GM21381 (cell line): Measurements from ENCODE around the gene ADGRD1.

Experiments used
- ATAC-seq: cut with Tn5 transposase; IDR thresholded peaks from one replicate; pipeline ENCODE4 v1.9.1; 2021; ENCODE audit warnings: mild to moderate bottlenecking, moderate library complexity; ENCODE audit not compliant: unreplicated experiment

Gene ADGRD1

DNA sequence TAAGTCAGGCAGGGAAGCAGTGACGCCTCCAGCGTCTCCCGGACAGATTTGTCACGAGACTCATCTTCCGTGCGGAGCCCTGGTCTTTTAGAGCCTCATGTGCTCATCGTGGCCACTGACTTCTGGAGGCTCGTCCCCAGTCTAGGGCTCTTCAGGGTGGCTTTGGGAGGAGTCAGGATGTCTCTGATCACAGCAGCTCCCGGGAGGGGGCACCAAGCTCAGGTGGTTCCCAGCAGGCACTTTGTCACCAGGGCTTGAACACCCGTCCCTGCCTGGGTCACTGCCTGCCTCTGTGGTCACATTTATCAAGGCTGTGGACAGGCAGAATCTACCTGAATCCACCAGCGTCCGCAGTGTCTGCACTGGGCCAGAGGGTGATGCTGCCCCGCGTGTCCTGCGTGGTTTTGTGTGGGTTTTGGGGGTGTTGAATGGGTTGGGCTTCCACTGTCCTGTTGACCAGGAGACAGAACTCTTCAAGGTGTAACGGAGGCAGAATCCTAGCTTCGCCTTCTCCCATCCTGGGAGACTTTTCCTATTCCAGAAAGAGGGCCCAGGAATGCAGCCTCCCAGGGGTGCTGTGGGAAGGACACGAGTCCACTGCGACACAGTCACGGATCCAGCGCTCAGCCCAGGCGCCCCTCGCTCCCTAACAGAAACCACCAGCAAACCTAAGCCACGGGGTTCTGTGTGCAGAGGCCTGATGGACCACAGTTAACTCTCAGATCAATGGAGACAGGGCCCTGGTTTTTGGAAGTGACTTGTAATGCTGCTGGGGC lies 132.3 kb downstream of the ADGRD1 start:
- no peak for ATAC-seq

GRCh38 chr12:131087302-131087818 lies 133.7 kb downstream of the ADGRD1 start:
- ATAC-seq = no peak

- ATAC-seq = no peak
Observed at GRCh38 chr12:131087991-131088700, 134.4 kb downstream of the ADGRD1 start.

GRCh38 chr12:131088701-131089530 lies 135.2 kb downstream of the ADGRD1 start:
- ATAC-seq = no peak

- ATAC-seq = no peak
Observed at GRCh38 chr12:131089531-131090273, 136.0 kb downstream of the ADGRD1 start.

DNA sequence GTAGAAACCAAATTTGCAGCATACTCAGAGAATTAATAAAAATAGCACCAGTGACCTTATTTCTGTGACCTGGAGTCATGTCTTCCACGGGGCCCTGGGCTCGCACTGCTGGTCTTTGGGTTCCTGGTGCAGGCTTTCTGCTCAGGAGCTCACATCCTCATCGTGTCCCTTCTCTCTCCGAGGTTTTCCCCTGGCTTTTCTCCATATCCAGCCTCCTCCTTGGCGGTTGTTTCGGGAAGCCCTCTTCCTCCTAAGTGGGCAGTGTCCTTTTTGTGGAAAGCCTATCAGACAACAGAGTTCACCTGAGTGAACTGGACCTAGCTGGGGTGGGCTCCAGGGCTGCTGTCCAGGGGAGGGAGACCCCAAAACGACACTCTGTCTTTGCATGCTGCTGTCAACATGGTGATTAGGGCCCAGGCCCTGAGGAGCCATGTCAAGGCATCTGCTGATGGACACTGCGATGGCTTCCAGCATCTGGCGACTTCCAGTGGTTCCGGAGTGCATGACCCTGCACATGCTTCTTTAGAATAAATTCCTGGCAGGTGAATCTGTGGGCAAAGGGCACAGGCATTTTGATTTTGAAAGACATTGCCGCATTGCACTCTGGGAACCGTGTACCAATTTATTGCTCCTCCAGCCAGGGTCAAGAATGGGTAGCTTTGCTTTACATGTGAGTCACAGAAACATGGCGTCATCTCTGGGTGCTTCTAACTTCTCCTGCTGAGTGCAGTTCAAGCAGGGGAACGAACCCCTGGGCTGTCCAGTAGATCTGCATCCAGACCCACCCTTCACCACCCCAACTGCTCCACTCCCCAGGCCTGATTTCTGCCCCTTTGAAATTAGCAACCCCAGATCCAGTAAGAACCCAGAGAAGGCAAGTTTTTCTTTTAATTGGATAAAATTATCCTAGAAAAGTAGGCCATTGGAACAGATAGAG lies 136.8 kb downstream of the ADGRD1 start:
- no peak for ATAC-seq

- ATAC-seq = peak; percentile 36
Observed at GRCh38 chr12:131091413-131091975, 137.8 kb downstream of the ADGRD1 start.

- no peak for ATAC-seq
Observed at GRCh38 chr12:131091976-131092691, 138.4 kb downstream of the ADGRD1 start.

DNA sequence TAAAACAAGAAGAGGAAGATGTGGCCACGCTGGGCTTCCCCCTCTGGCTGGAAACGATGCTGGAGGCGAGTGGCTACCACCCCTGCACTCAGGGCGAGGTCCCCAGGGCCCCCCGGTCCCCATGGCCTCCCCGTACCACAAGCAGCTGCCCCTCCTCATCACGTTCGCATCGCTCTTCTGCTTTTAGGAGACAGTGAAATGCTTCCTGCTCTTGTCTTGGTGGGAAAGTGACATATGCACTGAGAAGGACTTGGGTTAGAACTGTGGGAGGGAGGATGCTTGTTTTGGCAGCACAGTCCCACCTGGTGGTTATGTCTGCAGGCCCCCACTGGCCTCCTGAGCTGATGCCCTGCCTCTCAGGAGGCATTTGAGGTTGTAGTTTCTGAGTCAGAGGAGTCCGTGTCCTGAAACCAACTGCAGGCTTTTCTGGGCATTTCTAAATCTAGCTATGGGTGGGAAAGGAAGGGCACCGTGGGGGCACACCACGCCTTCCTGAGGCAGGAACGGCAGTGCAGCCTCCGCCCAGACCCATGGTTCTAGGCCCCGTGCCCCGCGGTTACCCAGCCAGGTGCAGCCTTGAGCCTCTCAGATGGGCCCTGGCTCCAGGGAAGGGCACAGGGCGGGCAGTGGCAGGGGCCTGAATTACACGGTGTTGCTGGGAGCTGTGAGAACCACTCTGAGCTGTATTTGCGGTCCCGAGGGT lies 139.3 kb downstream of the ADGRD1 start:
- ATAC-seq = peak; percentile 51

DNA sequence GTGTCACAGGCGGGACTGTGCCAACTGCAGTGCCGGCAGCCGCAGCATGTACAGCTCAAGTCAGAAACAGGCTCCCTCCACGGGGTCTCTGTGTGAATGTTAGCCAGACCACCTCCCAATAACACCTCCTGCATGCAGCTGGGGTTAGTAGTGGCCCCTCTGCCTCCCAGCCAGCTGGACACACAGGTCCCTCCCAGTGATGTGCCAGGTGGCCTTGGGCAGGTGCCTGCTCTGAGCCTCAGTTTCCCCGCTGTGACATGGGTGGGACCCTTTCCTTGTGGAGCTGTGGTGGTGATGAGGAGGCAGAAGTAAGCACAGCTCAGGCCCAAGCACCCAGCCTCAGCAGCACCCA lies 139.9 kb downstream of the ADGRD1 start:
- ATAC-seq = no peak

GRCh38 chr12:131093971-131094830 lies 140.5 kb downstream of the ADGRD1 start:
- no peak for ATAC-seq

DNA sequence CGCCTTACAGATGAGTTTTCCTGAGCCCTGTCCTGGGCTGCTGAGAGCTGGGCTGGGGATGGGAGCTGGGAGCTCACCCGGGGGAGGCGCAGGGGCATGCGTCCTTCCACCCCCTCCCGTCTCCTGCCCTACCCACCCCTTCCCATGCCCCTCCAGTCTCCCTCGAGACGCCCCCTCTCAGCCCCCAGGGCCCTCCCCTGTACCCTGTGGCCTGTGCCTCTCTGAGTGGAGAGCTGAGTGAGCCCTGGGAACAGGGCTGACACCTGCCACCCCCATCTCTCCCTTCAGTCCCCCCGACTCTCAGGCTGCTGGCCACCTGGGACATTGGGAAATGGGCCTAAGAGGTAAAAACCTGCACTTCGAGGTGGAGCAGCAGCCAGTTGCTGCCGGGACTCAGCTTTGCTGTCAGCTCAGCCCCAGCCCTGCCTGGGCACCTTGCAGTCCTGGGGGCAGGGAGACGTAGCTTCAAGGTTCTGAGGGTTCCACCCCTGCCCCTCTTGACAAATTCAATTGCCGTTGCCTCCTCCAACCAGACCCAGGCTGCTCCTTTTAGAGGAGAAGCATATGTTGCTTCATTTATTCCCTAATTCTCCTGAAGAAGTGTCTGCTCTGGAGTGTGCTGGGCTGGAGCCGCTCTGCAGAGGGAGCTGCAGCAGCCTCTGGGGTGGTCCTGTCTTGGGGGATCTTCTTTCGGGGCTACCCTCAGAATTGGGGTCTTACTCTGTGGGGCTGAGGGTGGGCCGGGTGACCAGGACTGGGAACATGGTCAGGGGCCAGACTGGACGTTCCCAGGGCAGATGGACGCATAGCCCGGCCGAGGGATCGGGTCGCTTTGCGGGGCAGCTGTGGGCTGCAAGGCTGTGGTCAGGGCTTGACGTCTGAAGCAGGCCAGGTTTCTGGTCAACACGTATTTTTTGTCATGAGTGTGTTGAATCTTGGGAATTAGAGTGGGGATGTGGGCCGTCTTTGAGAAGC lies 141.4 kb downstream of the ADGRD1 start:
- ATAC-seq = no peak

- ATAC-seq = no peak
Observed at GRCh38 chr12:131095826-131096680, 142.3 kb downstream of the ADGRD1 start.

DNA sequence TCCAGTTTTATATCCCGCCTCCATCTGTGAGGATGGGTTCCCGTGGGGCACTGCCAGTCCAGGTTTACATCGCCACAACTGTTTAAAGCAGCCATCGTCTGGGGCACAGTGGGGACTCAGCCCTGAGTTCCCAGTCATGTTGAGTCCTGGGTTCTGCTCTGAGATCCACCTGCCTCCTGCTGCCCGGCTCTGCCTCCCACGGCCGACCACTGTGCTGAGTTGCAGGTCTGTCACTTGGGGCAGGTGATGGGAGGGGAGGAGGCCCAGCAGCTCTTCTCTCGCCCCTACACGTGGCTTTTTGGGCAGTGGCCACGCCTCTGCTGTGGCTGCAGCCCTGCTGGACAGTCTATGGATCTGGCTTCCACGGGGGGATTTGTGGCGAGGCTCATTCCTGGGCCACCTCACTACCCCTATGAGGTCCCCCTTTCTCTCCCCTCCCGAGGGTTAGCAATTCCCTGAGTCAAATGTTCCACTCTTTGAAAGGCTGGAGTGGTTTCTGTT lies 143.0 kb downstream of the ADGRD1 start:
- no peak for ATAC-seq
